Caki2 (cell line): ENCODE measurements around the gene CCDC174. TPM values are rescaled to one million over a fixed set of nuclear protein-coding genes. Genes with fewer than 3 reads are reported as not detected.
"Not testable (repeated sequence)": the region's sequence is repeated elsewhere in the genome, so short reads cannot be mapped to it uniquely, and the experiment has no call there.

Source experiments
- DNase-seq: peaks from one replicate; pipeline ENCODE4 v3.0.0-alpha.2; 2015; ENCODE audit warnings: low read depth
- in situ Hi-C: cut with HindIII; loops from 2 replicates; pipeline ENCODE4 v1.10.0; 2016; ENCODE audit warnings: low sequenced_read_pairs, low pct_unique_long_range_greater_than_20kb, mixed read lengths
- total RNA-seq: library from RNA; depleted of rRNA; stranded (reverse); fragments of >200 nt; shearing (Covaris generic); gene quantifications from 2 replicates; pipeline ENCODE4 v1.2.3, GENCODE V29; 2014; ENCODE audit warnings: low replicate concordance; rRNA removed

The CCDC174 gene
- total RNA-seq, result 7.1 and 23.3 TPM in 2 replicates

GRCh38 chr3:14651440-14652251, at the start of gene CCDC174:
Gene CCDC174, plus strand, starts transcription at chr3:14651762. Its CDS starts 75 bp downstream, at chr3:14651837.
- in situ Hi-C loops, result no loop called here
- DNase-seq, result peak; percentile 97

- in situ Hi-C loops, result no loop called here
- no peak for DNase-seq
These were observed 49.4 kb upstream of the CCDC174 start for GRCh38 chr3:14602006-14602803.

GRCh38 chr3:14602804-14603644, 48.5 kb upstream of the CCDC174 start:
- in situ Hi-C loops, result no loop called here
- peak; percentile 9 for DNase-seq

GRCh38 chr3:14605067-14605466, 46.5 kb upstream of the CCDC174 start:
- DNase-seq, result peak; percentile 72

DNA sequence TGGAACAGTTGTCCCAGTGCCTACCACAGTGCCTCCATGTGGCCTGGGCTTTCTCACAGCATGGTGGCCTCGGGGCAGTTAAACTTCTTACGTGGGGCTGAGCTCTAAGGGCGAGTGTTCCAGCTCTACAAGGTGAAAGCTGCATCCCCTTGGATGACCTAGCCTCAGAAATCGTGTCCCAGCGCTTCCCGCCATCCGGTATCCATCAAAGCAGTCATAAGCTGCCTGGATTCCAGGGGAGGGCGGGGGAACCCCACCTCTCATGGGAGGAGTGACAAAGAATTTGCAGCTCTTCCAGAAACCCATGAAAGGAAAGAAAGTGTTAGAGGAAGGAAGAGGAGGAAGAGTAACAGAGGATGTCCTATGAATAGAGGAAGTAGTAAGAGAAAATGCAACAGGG, 45.8 kb upstream of the CCDC174 start:
- in situ Hi-C loops, result no loop called here
- no peak for DNase-seq

More at GRCh38 chr3:14605067-14605466, 46.5 kb upstream of the CCDC174 start:
- in situ Hi-C loops, result no loop called here

- no peak for DNase-seq
- in situ Hi-C loops, result no loop called here
These were observed 44.8 kb upstream of the CCDC174 start for GRCh38 chr3:14606669-14607339.

GRCh38 chr3:14608298-14608697, 43.3 kb upstream of the CCDC174 start:
- DNase-seq, result no peak
- in situ Hi-C loops, result no loop called here

DNA sequence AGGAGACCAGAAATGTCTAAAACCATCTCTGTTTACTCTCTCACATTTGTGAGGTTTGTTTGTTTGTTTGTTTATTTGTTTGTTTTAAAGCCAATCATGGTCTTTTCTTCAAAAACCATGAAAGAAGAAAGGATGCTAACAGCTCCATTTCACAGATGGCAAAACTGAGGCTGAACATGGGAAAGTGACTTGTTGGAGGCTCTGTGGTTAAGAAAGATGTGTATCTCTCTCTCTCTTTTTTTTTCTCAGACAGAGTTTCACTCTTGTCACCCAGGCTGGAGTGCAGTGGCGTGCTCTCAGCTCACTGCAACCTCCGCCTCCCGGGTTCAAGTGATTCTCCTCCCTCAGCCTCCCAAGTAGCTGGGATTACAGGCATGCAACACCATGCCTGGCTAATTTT, 42.5 kb upstream of the CCDC174 start:
- in situ Hi-C loops, DNase-seq: not testable (repeated sequence)

GRCh38 chr3:14609506-14609905, 42.1 kb upstream of the CCDC174 start:
- in situ Hi-C loops, result no loop called here

GRCh38 chr3:14609941-14610340, 41.6 kb upstream of the CCDC174 start:
- no peak for DNase-seq
- in situ Hi-C loops, result no loop called here

More at GRCh38 chr3:14609506-14609905, 42.1 kb upstream of the CCDC174 start:
- no peak for DNase-seq

- in situ Hi-C loops, result no loop called here
- DNase-seq, result no peak
These were observed 37.4 kb upstream of the CCDC174 start for GRCh38 chr3:14614189-14614588.

GRCh38 chr3:14614862-14615261, 36.7 kb upstream of the CCDC174 start:
- in situ Hi-C loops, result no loop called here
- DNase-seq, result no peak

GRCh38 chr3:14616606-14617507, 34.7 kb upstream of the CCDC174 start:
- in situ Hi-C loops, result no loop called here
- DNase-seq, result no peak

DNA sequence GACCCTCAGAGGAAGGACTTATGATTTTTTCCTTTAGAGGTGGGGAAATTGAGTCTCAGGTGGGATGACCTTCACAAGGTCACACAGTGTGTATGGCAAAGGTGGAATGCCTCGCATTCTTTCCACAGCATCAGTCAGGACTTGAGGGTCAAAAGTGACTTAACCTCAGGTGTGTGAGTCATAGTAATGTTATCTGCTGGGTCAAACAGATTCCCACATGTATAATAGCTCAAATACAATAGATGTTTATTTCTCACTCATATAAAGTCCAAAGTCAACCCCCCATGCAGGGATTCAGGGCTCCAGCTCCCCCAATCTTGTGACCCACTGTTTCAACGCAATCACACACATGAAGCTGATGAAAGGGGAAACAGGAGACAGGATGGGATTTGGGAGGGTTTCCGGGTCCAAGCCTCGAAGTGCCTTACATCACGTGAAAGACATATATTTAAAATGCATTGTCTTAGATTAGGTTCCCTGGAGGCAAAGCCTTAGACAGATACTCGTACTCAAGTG, 34.0 kb upstream of the CCDC174 start:
- no peak for DNase-seq
- in situ Hi-C loops, result no loop called here

GRCh38 chr3:14619605-14620004, 32.0 kb upstream of the CCDC174 start:
- in situ Hi-C loops, result no loop called here

GRCh38 chr3:14620512-14620911, 31.1 kb upstream of the CCDC174 start:
- DNase-seq, result no peak
- in situ Hi-C loops, result no loop called here

More at GRCh38 chr3:14619605-14620004, 32.0 kb upstream of the CCDC174 start:
- DNase-seq, result no peak

- DNase-seq, result no peak
- in situ Hi-C loops, result no loop called here
These were observed 30.5 kb upstream of the CCDC174 start for GRCh38 chr3:14621093-14621492.
